Keratinocyte (primary cell): Measurements from ENCODE around the gene B4GALT3.

Experiments used
- EZH2 ChIP-seq: IDR thresholded peaks from one replicate; pipeline ENCODE4 v1.6.1; 2012; ENCODE audit warnings: inconsistent platforms, mild to moderate bottlenecking, low read length, moderate library complexity
- TF ChIP-seq, protein P1 (sequence below), 3 experiments: IDR thresholded peaks in 1 of 3; conservative IDR thresholded peaks in 1 of 3; optimal IDR thresholded peaks in 1 of 3; 2 replicates in 2 of 3; 3 replicates in 1 of 3; pipeline versions ENCODE3 to v1.5.1; 2011; ENCODE audit warnings: low read length in 3 of 3, mild to moderate bottlenecking in 3 of 3, moderate library complexity in 2 of 3, control low read depth in 1 of 3, inconsistent platforms in 1 of 3; ENCODE audit not compliant: insufficient read depth in 2 of 3; ENCODE audit errors: extremely low read depth in 1 of 3

GRCh38 chr1:161200992-161201835 lies 23.9 kb upstream of the B4GALT3 start:
- TF ChIP-seq, protein P1, sequence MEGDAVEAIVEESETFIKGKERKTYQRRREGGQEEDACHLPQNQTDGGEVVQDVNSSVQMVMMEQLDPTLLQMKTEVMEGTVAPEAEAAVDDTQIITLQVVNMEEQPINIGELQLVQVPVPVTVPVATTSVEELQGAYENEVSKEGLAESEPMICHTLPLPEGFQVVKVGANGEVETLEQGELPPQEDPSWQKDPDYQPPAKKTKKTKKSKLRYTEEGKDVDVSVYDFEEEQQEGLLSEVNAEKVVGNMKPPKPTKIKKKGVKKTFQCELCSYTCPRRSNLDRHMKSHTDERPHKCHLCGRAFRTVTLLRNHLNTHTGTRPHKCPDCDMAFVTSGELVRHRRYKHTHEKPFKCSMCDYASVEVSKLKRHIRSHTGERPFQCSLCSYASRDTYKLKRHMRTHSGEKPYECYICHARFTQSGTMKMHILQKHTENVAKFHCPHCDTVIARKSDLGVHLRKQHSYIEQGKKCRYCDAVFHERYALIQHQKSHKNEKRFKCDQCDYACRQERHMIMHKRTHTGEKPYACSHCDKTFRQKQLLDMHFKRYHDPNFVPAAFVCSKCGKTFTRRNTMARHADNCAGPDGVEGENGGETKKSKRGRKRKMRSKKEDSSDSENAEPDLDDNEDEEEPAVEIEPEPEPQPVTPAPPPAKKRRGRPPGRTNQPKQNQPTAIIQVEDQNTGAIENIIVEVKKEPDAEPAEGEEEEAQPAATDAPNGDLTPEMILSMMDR (optimal IDR thresholded peaks at IDR 0.05 in 1 of 3, IDR thresholded peaks at IDR 0.05 in 1 of 3, conservative IDR thresholded peaks at IDR 0.05 in 1 of 3; ENCODE audit: extremely low read depth in 1 of 3, insufficient read depth in 2 of 3, low read length in 3 of 3) = no peak
- TF ChIP-seq EZH2 = no peak
